ENCODE data around the gene ACOT11.
"Not testable (repeated sequence)": the region's sequence is repeated elsewhere in the genome, so short reads cannot be mapped to it uniquely, and the experiment has no call there.

ACOT11 gene

DNA sequence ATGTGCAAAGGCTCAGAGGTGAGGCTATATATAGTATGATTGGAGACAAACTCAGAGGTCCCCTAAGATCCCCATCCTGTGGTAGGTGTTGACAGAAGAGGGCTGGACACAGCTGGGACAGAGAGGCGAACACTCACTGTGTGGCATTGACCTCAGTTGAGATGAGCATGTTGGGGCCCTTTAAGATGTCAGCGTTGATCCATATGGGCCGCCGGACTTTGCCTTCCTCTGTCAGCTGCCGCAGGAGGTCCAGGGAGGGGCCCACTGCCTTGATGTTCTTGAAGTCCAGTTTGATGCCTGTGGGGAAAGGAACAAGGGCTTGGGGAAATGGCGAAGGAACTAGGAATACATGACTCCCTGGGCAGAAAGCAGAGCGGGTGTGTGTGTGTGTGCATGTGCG lies 66.5 kb downstream of the ACOT11 start:
- TF ChIP-seq, protein P1, sequence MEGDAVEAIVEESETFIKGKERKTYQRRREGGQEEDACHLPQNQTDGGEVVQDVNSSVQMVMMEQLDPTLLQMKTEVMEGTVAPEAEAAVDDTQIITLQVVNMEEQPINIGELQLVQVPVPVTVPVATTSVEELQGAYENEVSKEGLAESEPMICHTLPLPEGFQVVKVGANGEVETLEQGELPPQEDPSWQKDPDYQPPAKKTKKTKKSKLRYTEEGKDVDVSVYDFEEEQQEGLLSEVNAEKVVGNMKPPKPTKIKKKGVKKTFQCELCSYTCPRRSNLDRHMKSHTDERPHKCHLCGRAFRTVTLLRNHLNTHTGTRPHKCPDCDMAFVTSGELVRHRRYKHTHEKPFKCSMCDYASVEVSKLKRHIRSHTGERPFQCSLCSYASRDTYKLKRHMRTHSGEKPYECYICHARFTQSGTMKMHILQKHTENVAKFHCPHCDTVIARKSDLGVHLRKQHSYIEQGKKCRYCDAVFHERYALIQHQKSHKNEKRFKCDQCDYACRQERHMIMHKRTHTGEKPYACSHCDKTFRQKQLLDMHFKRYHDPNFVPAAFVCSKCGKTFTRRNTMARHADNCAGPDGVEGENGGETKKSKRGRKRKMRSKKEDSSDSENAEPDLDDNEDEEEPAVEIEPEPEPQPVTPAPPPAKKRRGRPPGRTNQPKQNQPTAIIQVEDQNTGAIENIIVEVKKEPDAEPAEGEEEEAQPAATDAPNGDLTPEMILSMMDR (IDR thresholded peaks at IDR 0.05; ENCODE audit: low read depth, low read length) = no peak
- DNase-seq (ENCODE audit: low read depth in 2 of 2) = no peak
- H3K4me3 ChIP-seq (replicated peaks in 1 of 2; ENCODE audit: low read depth in 2 of 2, low read length in 2 of 2) = no peak overlapping the region

DNA sequence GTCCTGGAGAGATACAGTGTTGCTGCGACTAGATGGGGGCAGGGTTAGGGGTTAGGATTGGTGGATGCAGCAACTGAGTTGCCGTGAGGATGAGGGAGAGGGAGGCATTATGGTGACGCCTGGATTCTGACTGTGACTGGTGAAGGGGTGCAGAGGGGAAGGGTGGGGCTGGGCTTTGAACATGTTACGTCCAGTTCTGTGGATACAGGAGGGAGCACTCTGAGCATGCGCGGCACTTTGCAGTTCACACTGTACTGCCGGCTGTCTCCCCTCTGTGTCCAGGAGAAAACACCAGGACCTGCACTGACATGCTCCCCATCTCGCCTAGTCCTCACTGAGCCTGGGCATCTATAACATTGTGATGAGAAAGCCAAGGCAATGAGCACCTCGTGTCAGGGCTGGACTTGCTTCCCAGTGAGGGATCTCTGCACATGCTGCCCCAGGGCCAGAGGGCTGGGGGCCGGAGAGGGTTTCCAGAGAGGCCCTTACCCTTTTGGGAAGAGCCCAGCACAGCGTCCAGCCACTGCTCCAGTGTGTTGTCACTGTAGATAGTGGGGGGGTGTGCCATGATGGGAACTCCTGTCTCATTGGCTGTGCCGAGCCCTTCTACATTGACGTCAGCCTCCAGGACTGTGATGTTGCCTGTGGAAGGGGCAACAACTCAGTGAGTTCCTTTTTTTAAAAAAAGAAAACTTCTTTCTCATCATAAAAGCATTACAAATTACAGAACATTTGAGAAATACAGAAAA lies 67.7 kb downstream of the ACOT11 start:
- no peak overlapping the region for H3K4me3 ChIP-seq (replicated peaks in 1 of 2; ENCODE audit: low read depth in 2 of 2, low read length in 2 of 2)
- TF ChIP-seq, protein P1 (IDR thresholded peaks at IDR 0.05; ENCODE audit: low read depth, low read length) = no peak
- DNase-seq (ENCODE audit: low read depth in 2 of 2) = no peak

DNA sequence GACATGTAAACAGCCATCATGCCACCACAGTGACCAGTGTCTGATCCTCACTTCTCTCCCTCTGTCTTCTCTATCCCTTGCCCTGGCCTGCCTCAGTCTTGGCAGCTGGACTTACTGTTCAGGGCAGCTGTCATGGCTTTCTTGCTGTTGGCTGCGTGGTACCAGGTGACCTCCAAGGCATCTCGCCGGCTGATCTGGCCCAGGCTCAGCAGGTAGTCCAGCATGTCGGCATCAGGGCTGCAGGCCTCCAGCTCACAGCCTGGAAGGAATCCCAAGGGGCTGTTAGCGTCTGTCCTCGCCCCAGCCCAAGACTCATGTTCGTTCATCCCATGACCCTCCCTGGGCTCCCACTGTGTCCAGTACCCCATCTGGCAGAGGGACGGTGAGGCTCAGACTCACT lies 71.7 kb downstream of the ACOT11 start:
- H3K4me3 ChIP-seq (replicated peaks in 1 of 2; ENCODE audit: low read depth in 2 of 2, low read length in 2 of 2) = no peak overlapping the region
- TF ChIP-seq, protein P1 (IDR thresholded peaks at IDR 0.05; ENCODE audit: low read depth, low read length) = no peak
- DNase-seq (ENCODE audit: low read depth in 2 of 2) = no peak

DNA sequence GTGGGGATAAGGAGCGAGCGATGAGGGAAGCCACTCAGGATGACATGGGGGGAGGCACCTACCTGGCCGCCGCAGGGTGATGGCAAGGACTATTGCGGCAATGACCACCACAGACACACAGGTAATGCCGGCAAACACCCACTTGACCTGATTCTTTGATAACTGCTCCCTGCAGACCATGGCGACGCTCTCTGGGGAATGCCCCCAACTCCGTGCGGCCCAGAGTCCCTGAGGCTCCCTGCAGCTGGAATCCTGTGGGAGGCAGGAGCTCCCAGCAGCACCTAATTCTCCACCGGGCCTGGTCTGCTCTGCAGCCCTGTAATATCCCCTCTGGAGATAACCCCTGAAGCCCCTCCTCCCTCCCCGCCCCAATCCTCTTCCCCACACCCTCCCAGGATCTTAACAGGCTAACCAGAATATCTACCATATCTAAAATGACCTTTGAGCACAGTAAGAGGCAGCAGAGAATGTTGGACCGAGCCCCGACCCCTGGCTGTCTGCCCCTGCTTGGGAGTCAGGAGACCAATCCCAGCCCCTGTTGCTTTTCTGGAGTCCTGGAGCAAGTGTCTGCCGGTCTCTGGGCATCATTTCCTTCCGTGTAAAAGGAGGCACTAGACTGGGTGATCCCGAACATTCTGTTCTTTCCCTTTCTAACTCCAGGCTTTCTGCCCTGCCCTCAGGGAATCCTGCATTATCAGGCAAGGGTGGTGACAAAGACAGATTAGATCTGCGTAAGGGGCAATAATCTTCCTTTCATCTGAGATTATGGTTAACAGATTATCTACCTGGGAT lies 75.4 kb downstream of the ACOT11 start, which contains the start of gene FAM151A:
TSS of gene FAM151A (minus strand) at position 310 of the 792 bp plus-strand sequence. CDS start at position 180, 130 bp downstream.
- H3K4me3 ChIP-seq (replicated peaks in 1 of 2; ENCODE audit: low read depth in 2 of 2, low read length in 2 of 2) = no peak within 1 kb of the TSS
- peak in 1 of 2 donors; percentile 10 for DNase-seq (ENCODE audit: low read depth in 2 of 2)
- TF ChIP-seq, protein P1 (IDR thresholded peaks at IDR 0.05; ENCODE audit: low read depth, low read length) = no peak

DNA sequence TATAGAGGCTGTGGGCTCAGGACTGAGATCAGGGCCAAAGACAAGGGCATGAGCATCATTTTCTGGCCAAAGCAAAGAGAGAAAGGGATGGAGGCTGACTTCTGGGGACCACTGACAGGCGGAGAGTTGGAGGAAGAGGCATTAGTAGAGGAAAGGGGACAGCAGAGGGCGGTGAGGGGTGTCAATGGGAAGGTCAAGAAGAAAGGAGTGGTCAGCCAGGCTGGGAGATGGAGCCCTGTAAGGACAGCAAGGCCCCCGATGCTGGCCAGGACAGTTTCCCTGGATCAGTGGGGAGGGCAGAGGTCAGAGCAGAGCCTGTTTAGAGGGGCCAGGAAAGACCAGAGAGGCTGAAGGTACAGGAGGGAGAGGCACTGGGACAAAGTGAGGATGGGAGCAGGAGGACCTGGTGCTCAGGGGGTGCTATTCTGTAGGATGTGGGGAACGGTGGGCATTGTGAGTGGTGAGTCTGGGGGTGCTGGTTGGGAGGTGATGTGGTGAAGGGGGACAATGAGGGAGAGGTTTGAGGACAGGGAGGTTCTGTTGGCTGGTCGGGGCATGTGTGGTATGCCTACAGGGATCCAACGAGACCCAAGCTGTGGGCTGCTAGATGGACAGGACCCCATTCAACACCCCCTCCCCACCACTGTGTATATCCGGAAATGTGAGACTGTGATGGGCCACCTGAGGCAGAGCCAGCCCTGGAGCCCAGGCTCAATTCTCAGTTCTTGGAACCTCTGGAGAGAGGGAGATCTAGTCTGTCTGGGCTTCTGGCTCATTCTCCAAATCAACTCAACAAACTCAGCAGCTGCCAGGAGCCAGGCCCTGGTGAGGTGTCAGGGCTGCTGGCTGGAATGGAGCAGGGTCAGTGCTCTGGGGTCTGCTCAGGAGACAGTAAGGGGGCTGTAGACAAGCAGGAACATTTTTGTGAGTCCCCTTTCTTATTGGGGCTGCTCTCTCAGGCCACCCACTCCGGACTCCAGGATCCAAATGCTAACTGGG lies 76.7 kb downstream of the ACOT11 start:
- no peak overlapping the region for H3K4me3 ChIP-seq (replicated peaks in 1 of 2; ENCODE audit: low read depth in 2 of 2, low read length in 2 of 2)
- TF ChIP-seq, protein P1 (IDR thresholded peaks at IDR 0.05; ENCODE audit: low read depth, low read length) = no peak
- no peak for DNase-seq (ENCODE audit: low read depth in 2 of 2)

DNA sequence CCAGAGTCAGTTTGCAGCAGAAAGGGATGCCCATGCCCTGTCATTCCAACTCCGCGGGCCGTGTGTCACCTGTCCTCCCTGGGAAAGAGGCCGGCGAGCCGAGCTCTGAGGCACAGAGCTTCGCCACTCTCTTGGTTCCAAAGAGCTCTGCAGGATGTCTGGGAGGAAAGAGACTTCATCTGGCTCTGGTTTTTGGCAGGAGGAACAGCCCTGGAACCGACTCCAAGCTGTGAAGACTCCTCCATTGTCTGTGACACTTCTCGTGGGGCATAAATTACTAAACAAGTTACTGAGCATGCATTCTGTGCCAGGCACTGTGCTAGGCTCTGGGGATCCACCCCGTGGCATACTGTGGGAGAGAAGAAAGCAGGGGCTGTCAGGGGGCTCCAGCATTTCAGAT lies 79.2 kb downstream of the ACOT11 start:
- TF ChIP-seq, protein P1 (IDR thresholded peaks at IDR 0.05; ENCODE audit: low read depth, low read length) = no peak
- no peak overlapping the region for H3K4me3 ChIP-seq (replicated peaks in 1 of 2; ENCODE audit: low read depth in 2 of 2, low read length in 2 of 2)
- DNase-seq (ENCODE audit: low read depth in 2 of 2) = no peak

DNA sequence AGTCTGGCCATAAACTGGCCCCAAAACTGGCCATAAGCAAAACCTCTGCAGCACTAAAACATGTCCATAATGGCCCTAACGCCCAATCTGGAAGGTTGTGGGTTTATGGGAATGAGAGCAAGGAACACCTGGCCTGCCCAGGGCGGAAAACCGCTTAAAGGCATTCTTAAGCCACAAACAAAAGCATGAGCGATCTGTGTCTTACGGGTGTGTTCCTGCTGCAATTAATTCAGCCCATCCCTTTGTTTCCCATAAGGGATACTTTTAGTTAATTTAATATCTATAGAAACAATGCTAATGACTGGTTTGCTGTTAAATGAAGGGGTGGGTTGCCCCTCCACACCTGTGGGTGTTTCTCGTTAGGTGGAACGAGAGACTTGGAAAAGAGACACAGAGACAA lies 87.8 kb downstream of the ACOT11 start:
- H3K4me3 ChIP-seq (replicated peaks in 1 of 2; ENCODE audit: low read depth in 2 of 2, low read length in 2 of 2); DNase-seq (ENCODE audit: low read depth in 2 of 2): not testable (repeated sequence)

DNA sequence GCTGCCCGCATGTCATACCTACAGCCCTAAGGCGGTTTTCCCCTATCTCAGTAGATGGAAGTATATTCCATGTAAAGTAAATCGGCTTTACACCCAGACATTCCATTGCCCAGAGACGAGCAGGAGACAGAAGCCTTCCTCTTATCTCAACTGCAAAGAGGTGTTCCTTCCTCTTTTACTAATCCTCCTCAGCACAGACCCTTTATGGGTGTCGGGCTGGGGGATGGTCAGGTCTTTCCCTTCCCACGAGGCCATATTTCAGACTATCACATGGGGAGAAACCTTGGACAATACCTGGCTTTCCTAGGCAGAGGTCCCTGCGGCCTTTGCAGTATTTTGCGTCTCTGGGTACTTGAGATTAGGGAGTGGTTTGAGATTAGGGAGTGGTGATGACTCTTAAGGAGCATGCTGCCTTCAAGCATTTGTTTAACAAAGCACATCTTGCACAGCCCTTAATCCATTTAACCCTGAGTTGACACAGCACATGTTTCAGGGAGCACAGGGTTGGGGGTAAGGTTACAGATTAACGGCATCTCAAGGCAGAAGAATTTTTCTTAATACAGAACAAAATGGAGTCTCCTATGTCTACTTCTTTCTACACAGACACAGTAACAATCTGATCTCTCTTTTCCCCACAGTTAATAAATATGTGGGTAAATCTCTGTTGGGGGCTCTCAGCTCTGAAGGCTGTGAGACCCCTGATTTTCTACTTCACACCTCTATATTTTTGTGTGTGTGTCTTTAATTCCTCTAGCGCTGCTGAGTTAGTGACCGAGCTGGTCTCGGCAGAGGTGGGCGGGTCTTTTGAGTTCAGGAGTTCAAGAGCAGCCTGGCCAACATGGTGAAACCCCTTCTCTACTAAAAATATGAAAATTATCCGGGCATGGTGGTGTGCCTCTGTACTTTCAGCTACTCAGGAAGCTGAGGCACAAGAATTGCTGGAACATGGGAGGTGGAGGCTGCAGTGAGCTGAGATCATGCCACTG lies 88.7 kb downstream of the ACOT11 start:
- DNase-seq (ENCODE audit: low read depth in 2 of 2) = not testable (repeated sequence)

More for the DNA sequence above, 88.7 kb downstream of the ACOT11 start:
- H3K4me3 ChIP-seq (replicated peaks in 1 of 2; ENCODE audit: low read depth in 2 of 2, low read length in 2 of 2) = not testable (repeated sequence)
